B cell (primary cell): ENCODE data around the gene ADARB2. TPM values are rescaled to one million over a fixed set of nuclear protein-coding genes. Genes with fewer than 3 reads are reported as not detected.

Experiments
- ATAC-seq: fragments of 200-7000 bp; cut with Tn5 transposase; one replicate; pipeline ENCODE4 v1.10.0; 2021; ENCODE audit warnings: low read depth, mild to moderate bottlenecking, moderate number of reproducible peaks, moderate library complexity
- CTCF ChIA-PET: fragments of 350-600 bp; sonication (Branson Sonifier 250); formaldehyde crosslinking; loops from one replicate; lab custom pipeline; 2021; ENCODE audit warnings: antibody characterized with exemption, inconsistent platforms; lab: Charles Lee
- POLR2A ChIA-PET: fragments of 350-600 bp; sonication (Branson Sonifier 250); formaldehyde crosslinking; loops from one replicate; lab custom pipeline; 2021; ENCODE audit warnings: antibody characterized with exemption; lab: Charles Lee
- DNase-seq: peaks from one replicate; pipeline ENCODE4 v3.0.0; 2013
- H2AFZ ChIP-seq: 2 replicates; pipeline ENCODE4 v1.6.1; 2012; ENCODE audit warnings: mild to moderate bottlenecking, low read depth, low read length; ENCODE audit not compliant: insufficient read depth, poor library complexity, severe bottlenecking
- H3K27ac ChIP-seq, 2 donors: 1 replicate in 1 of 2; 2 replicates in 1 of 2; pipeline ENCODE4 v1.5.1; 2012 to 2013; ENCODE audit warnings: low read length in 2 of 2, mild to moderate bottlenecking in 2 of 2, moderate library complexity in 1 of 2
- H3K27me3 ChIP-seq, 4 experiments: fragments of 200-600 bp in 1 of 4; sonication (generic) in 1 of 4; replicated peaks in 1 of 4; 1 replicate in 2 of 4; 2 replicates in 2 of 4; pipeline versions ENCODE4 v1.6.1 to v1.7.0; 2013 to 2016; ENCODE audit warnings: low read length in 3 of 4, mild to moderate bottlenecking in 2 of 4, mixed read lengths in 1 of 4, moderate library complexity in 1 of 4; ENCODE audit not compliant: insufficient read depth in 4 of 4, control insufficient read depth in 3 of 4; ENCODE audit errors: control extremely low read depth in 1 of 4
- H3K36me3 ChIP-seq, 2 experiments: replicated peaks in 1 of 2; 1 replicate in 1 of 2; 2 replicates in 1 of 2; pipeline versions ENCODE4 v1.6.1 to v1.7.1; 2013; ENCODE audit warnings: low read length in 1 of 2; ENCODE audit not compliant: insufficient read depth in 2 of 2, control insufficient read depth in 1 of 2; ENCODE audit errors: control extremely low read depth in 1 of 2, extremely low read depth in 1 of 2
- H3K4me1 ChIP-seq, 2 donors: fragments of 200-600 bp in 1 of 2; sonication (generic) in 1 of 2; 1 replicate in 1 of 2; 2 replicates in 1 of 2; pipeline versions ENCODE4 v1.5.1 to v1.6.1; 2013 to 2017; ENCODE audit warnings: low read length in 2 of 2; ENCODE audit not compliant: control insufficient read depth in 2 of 2, insufficient read depth in 2 of 2
- H3K4me2 ChIP-seq: replicated peaks from 2 replicates; pipeline ENCODE3; 2012; ENCODE audit warnings: mild to moderate bottlenecking, low read depth, low read length; ENCODE audit not compliant: poor library complexity, severe bottlenecking
- H3K4me3 ChIP-seq, 5 experiments: fragments of 200-600 bp in 1 of 5; sonication (generic) in 1 of 5; 1 replicate in 3 of 5; 2 replicates in 2 of 5; pipeline versions ENCODE4 v1.5.1 to v1.7.0; 2011 to 2016; ENCODE audit warnings: low read length in 4 of 5, mild to moderate bottlenecking in 4 of 5, low read depth in 2 of 5, control low read depth in 1 of 5, moderate library complexity in 1 of 5; ENCODE audit not compliant: insufficient read depth in 1 of 5; ENCODE audit errors: control extremely low read depth in 1 of 5, extremely low read depth in 1 of 5
- H3K79me2 ChIP-seq: fragments of 200-600 bp; sonication (generic); one replicate; pipeline ENCODE4 v1.6.0; 2016; ENCODE audit warnings: low read length; ENCODE audit not compliant: control insufficient read depth, insufficient read depth
- H3K9ac ChIP-seq: fragments of 200-600 bp; sonication (generic); 2 replicates; pipeline ENCODE4 v1.6.1; 2017; ENCODE audit warnings: mild to moderate bottlenecking, low read length, moderate library complexity
- H3K9me3 ChIP-seq, 3 donors: one replicate each; pipeline versions ENCODE4 v1.6.1 to v1.7.1; 2013; ENCODE audit warnings: low read length in 2 of 3; ENCODE audit not compliant: control insufficient read depth in 2 of 3, insufficient read depth in 1 of 3; ENCODE audit errors: control extremely low read depth in 1 of 3
- H4K20me1 ChIP-seq: 2 replicates; pipeline ENCODE4 v1.6.0; 2012; ENCODE audit warnings: mild to moderate bottlenecking, low read length; ENCODE audit not compliant: insufficient read depth, control insufficient read depth, poor library complexity, severe bottlenecking
- H3K27ac Mint-ChIP-seq: one replicate; pipeline ENCODE4 v1.8.0; 2021; ENCODE audit warnings: mixed read lengths
- H3K27me3 Mint-ChIP-seq: one replicate; pipeline ENCODE4 v1.8.0; 2021; ENCODE audit warnings: mixed read lengths
- H3K4me1 Mint-ChIP-seq: one replicate; pipeline ENCODE4 v1.8.0; 2021; ENCODE audit warnings: mixed read lengths
- H3K4me3 Mint-ChIP-seq: one replicate; pipeline ENCODE4 v1.8.0; 2021; ENCODE audit warnings: mixed read lengths
- H3K9me3 Mint-ChIP-seq: one replicate; pipeline ENCODE4 v1.8.0; 2022; ENCODE audit warnings: mixed read lengths; ENCODE audit not compliant: insufficient read depth
- CTCF ChIP-seq: fragments of 200-600 bp; IDR thresholded peaks from one replicate; pipeline ENCODE4 v1.8.0; 2022; ENCODE audit warnings: antibody characterized with exemption, mild to moderate bottlenecking
- EZH2 ChIP-seq: IDR thresholded peaks from 2 replicates; pipeline ENCODE4 v1.6.1; 2012; ENCODE audit warnings: borderline replicate concordance, low read depth, mild to moderate bottlenecking, moderate library complexity, low read length; ENCODE audit not compliant: insufficient read depth, poor library complexity, severe bottlenecking
- WGBS: methylation state at CpG from one replicate; pipeline ENCODE4 v1.1.5; 2013; ENCODE audit warnings: missing lambda C conversion rate; ENCODE audit not compliant: insufficient coverage; 5-methylcytosine and 5-hydroxymethylcytosine counted together
- intact Hi-C: fragments of 100-400 bp; cut with micrococcal nuclease; formaldehyde crosslinking; loops from one replicate; pipeline ENCODE4 v1.10.0; 2022
- polyA plus RNA-seq: library from polyadenylated mRNA; depleted of rRNA; stranded (reverse); fragments of >200 nt; gene quantifications from 2 replicates; pipeline ENCODE4 v1.2.3, GENCODE V29; 2012
- total RNA-seq, 2 donors: library from RNA; stranded (reverse); fragments of 120-200 nt in 1 of 2; gene quantifications; 1 replicate in 1 of 2; 2 replicates in 1 of 2; pipeline versions ENCODE4 v1.2.3 to v1.2.4, GENCODE V29; 2013 to 2022

Gene ADARB2
- total and polyA plus RNA-seq, 2 donors (not counting 1 experiment from before 2014, with no cell fraction given): 0.13 to 0.96 TPM

GRCh38 chr10:1419796-1420610 is 317.3 kb downstream of the ADARB2 start:
- peaks cover 51% of the 10 kb centered on the region for H3K4me1 Mint-ChIP-seq
- ChIA-PET CTCF (interaction anchor here (0.6 to 2.9 kb wide), 23 partner anchors 8 to 1623 kb away, joined by 3 to 14 read pairs (median 4); partner anchors contain the start of gene ADARB2), POLR2A (interaction anchor here (0.6 to 1.0 kb wide), 4 partner anchors 8 to 242 kb away, joined by 3 to 7 read pairs (median 4); no protein-coding TSS in a partner anchor)
- Histone ChIP-seq H4K20me1 (no peaks in the 10 kb centered on the region), H3K36me3 (no peaks in the 10 kb centered on the region), H3K4me3 (peak overlapping the region in 2 of 5 experiments; percentile 23 to 42), H3K27ac (no peak overlapping the region), H3K27me3 (no peaks in the 10 kb centered on the region), H3K4me1 (peaks cover 42 to 55% of the 10 kb centered on the region in 2 donors), H3K4me2 (peak overlapping the region; percentile 73), H2AFZ (peak overlapping the region; percentile 29), H3K9me3 (peaks cover 0 to 11% (median 1%) of the 10 kb centered on the region in 3 donors), H3K9ac (peak overlapping the region; percentile 24), H3K79me2 (no peaks in the 10 kb centered on the region)
- peaks cover 4% of the 10 kb centered on the region for H3K27me3 Mint-ChIP-seq
- peak overlapping the region; percentile 78 for H3K4me3 Mint-ChIP-seq
- DNase-seq: no peak
- 88% methylated on average over 2 of the region's 9 CpGs for WGBS
- no peaks in the 10 kb centered on the region for H3K9me3 Mint-ChIP-seq
- TF ChIP-seq CTCF: no peak
- no peak for ATAC-seq
- intact Hi-C loops: loop anchor here (2.0 to 10.0 kb wide), 3 partner anchors 319 to 1622 kb away; no protein-coding TSS in a partner anchor
- peak overlapping the region; percentile 80 for H3K27ac Mint-ChIP-seq

DNA sequence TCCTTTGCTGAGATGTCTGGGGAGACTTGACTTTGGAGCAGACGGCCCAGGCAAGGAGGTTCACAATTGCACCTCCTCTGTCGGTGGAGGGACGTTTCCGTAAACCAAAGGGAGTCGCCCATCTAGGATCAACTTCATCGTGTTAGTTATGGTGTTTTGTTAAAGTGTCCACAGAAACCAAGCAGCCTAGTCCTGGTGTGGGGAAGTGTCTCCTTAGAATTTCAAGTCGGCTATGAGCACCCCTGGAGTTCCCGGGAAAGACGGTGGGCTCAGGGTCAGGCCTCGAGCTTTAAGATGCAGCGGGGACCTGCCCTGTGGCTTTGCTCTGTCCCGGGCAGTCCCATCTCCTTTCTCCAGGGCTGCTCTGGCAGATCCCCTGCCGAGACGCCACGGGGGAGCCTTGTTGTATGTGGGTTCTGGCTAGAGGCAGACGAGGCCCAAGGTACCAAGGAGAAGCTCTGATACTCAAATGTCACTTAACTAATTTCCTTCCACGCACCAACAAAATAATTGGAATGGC is 319.2 kb downstream of the ADARB2 start:
- ChIA-PET POLR2A (no interaction called here), CTCF (interaction anchor here (1.8 kb wide), 1 partner anchor 333 kb away, joined by 4 read pairs; no protein-coding TSS in a partner anchor)
- no peak overlapping the region for H3K4me3 Mint-ChIP-seq
- peaks cover 0 to 13% (median 1%) of the 10 kb centered on the region in 4 experiments for H3K27me3 ChIP-seq
- no peak overlapping the region for H3K9ac ChIP-seq
- peaks cover 29 to 41% of the 10 kb centered on the region in 2 donors for H3K4me1 ChIP-seq
- H3K27ac ChIP-seq: no peak overlapping the region
- no peak overlapping the region for H3K4me2 ChIP-seq
- 95% methylated on average over 12 of the region's 17 CpGs for WGBS
- intact Hi-C loops: no loop called here
- H3K27me3 Mint-ChIP-seq: peaks cover 7% of the 10 kb centered on the region
- no peaks in the 10 kb centered on the region for H3K9me3 Mint-ChIP-seq
- H3K79me2 ChIP-seq: no peaks in the 10 kb centered on the region
- H3K36me3 ChIP-seq: no peaks in the 10 kb centered on the region
- H3K4me3 ChIP-seq: no peak overlapping the region
- ATAC-seq: no peak
- no peak for DNase-seq
- no peak for TF ChIP-seq EZH2
- TF ChIP-seq CTCF: no peak
- no peak overlapping the region for H2AFZ ChIP-seq
- H4K20me1 ChIP-seq: no peaks in the 10 kb centered on the region
- H3K4me1 Mint-ChIP-seq: peaks cover 40% of the 10 kb centered on the region
- peaks cover 0 to 8% (median 1%) of the 10 kb centered on the region in 3 donors for H3K9me3 ChIP-seq
- H3K27ac Mint-ChIP-seq: no peak overlapping the region
